ENCODE data around the gene ATP8B3.

Gene ATP8B3

GRCh38 chr19:1744133-1744665 lies 67.9 kb downstream of the ATP8B3 start:
- Histone ChIP-seq H3K4me3 (ENCODE audit: low read depth, low read length) (no peak overlapping the region), H3K27ac (ENCODE audit: low read depth, low read length) (no peak overlapping the region), H3K36me3 (ENCODE audit: control insufficient read depth, insufficient read depth, low read length) (no peaks in the 10 kb centered on the region), H3K9ac (ENCODE audit: low read depth, low read length) (no peak overlapping the region), H3K4me1 (ENCODE audit: control insufficient read depth, insufficient read depth, low read length) (peaks cover 23% of the 10 kb centered on the region), H3K27me3 (ENCODE audit: control insufficient read depth, insufficient read depth, low read length) (peaks cover 62% of the 10 kb centered on the region), H3K9me3 (ENCODE audit: control insufficient read depth, insufficient read depth, low read length) (no peaks in the 10 kb centered on the region)

- Histone ChIP-seq H3K4me1 (ENCODE audit: control insufficient read depth, insufficient read depth, low read length) (peaks cover 14% of the 10 kb centered on the region), H3K27me3 (ENCODE audit: control insufficient read depth, insufficient read depth, low read length) (peaks cover 51% of the 10 kb centered on the region), H3K9me3 (ENCODE audit: control insufficient read depth, insufficient read depth, low read length) (no peaks in the 10 kb centered on the region), H3K4me3 (ENCODE audit: low read depth, low read length) (no peak overlapping the region), H3K9ac (ENCODE audit: low read depth, low read length) (no peak overlapping the region), H3K27ac (ENCODE audit: low read depth, low read length) (no peak overlapping the region), H3K36me3 (ENCODE audit: control insufficient read depth, insufficient read depth, low read length) (no peaks in the 10 kb centered on the region)
These were observed 68.9 kb downstream of the ATP8B3 start for GRCh38 chr19:1742989-1743696.

DNA sequence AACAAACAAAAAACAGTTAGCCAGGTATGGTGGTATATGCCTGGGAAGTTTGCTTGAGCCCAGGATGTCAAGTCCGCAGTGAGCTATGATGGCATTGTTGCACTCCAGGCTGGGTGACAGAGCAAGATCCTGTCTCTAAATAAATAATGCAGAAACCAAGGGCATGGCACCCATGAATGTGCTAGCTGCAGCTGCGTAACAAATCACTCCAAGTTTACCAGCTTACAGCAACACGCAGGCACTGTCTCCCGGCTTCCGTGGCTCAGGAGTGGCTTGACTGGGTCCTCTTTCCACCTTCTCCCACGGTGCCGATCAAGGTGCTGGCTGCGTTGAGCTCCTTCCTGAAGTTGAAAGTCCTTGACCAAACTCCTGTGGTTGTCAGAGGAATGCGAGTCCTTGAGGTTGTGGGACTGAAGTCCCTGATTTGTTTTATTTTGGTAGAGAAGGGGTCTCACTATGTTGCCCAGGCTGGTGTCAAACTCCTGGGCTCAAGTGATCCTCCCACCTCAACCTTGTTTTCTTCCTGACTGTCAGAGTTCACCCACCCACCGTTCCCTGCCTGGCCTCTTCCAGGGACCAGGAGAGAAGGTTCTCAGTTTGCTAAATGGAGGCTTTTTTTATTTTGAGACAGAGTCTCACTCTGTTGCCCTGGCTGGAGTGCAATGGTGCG lies 72.0 kb downstream of the ATP8B3 start:
- Histone ChIP-seq H3K27me3 (ENCODE audit: control insufficient read depth, insufficient read depth, low read length) (peaks cover 25% of the 10 kb centered on the region), H3K9me3 (ENCODE audit: control insufficient read depth, insufficient read depth, low read length) (no peaks in the 10 kb centered on the region), H3K4me1 (ENCODE audit: control insufficient read depth, insufficient read depth, low read length) (no peaks in the 10 kb centered on the region), H3K9ac (ENCODE audit: low read depth, low read length) (no peak overlapping the region), H3K4me3 (ENCODE audit: low read depth, low read length) (no peak overlapping the region), H3K36me3 (ENCODE audit: control insufficient read depth, insufficient read depth, low read length) (no peaks in the 10 kb centered on the region), H3K27ac (ENCODE audit: low read depth, low read length) (no peak overlapping the region)

- Histone ChIP-seq H3K9me3 (ENCODE audit: control insufficient read depth, insufficient read depth, low read length) (no peaks in the 10 kb centered on the region), H3K27me3 (ENCODE audit: control insufficient read depth, insufficient read depth, low read length) (peaks cover 24% of the 10 kb centered on the region)
These were observed 75.1 kb downstream of the ATP8B3 start for GRCh38 chr19:1736927-1737326.

GRCh38 chr19:1736280-1736679 lies 75.8 kb downstream of the ATP8B3 start:
- Histone ChIP-seq H3K27ac (ENCODE audit: low read depth, low read length) (no peak overlapping the region), H3K9ac (ENCODE audit: low read depth, low read length) (no peak overlapping the region), H3K9me3 (ENCODE audit: control insufficient read depth, insufficient read depth, low read length) (no peaks in the 10 kb centered on the region), H3K36me3 (ENCODE audit: control insufficient read depth, insufficient read depth, low read length) (no peaks in the 10 kb centered on the region), H3K4me3 (ENCODE audit: low read depth, low read length) (no peak overlapping the region), H3K4me1 (ENCODE audit: control insufficient read depth, insufficient read depth, low read length) (no peaks in the 10 kb centered on the region), H3K27me3 (ENCODE audit: control insufficient read depth, insufficient read depth, low read length) (peaks cover 27% of the 10 kb centered on the region)

More at GRCh38 chr19:1736927-1737326, 75.1 kb downstream of the ATP8B3 start:
- no peak overlapping the region for H3K4me3 ChIP-seq (ENCODE audit: low read depth, low read length)
- H3K4me1 ChIP-seq (ENCODE audit: control insufficient read depth, insufficient read depth, low read length), result no peaks in the 10 kb centered on the region
- no peak overlapping the region for H3K27ac ChIP-seq (ENCODE audit: low read depth, low read length)
- H3K36me3 ChIP-seq (ENCODE audit: control insufficient read depth, insufficient read depth, low read length), result no peaks in the 10 kb centered on the region
- H3K9ac ChIP-seq (ENCODE audit: low read depth, low read length), result no peak overlapping the region

- Histone ChIP-seq H3K27ac (ENCODE audit: low read depth, low read length) (no peak overlapping the region), H3K4me1 (ENCODE audit: control insufficient read depth, insufficient read depth, low read length) (no peaks in the 10 kb centered on the region), H3K9ac (ENCODE audit: low read depth, low read length) (no peak overlapping the region), H3K36me3 (ENCODE audit: control insufficient read depth, insufficient read depth, low read length) (no peaks in the 10 kb centered on the region), H3K4me3 (ENCODE audit: low read depth, low read length) (no peak overlapping the region), H3K27me3 (ENCODE audit: control insufficient read depth, insufficient read depth, low read length) (peaks cover 28% of the 10 kb centered on the region), H3K9me3 (ENCODE audit: control insufficient read depth, insufficient read depth, low read length) (no peaks in the 10 kb centered on the region)
These were observed 77.6 kb downstream of the ATP8B3 start for GRCh38 chr19:1734321-1734966.

Measured in HUES48 (cell line).